IgD-negative memory B cell (primary cell): Measurements from ENCODE around the gene CAMK1. TPM values are rescaled to one million over a fixed set of nuclear protein-coding genes. Genes with fewer than 3 reads are reported as not detected.
A peak's percentile ranks its signal among the peaks of the same experiment; 100 is the strongest.

Experiments used
- H3K27ac Mint-ChIP-seq, 3 donors: one replicate each; pipeline ENCODE4 v1.8.0; 2020 to 2022; ENCODE audit warnings: mild to moderate bottlenecking in 3 of 3, mixed read lengths in 3 of 3, moderate library complexity in 1 of 3
- H3K27me3 Mint-ChIP-seq: one replicate; pipeline ENCODE4 v1.8.0; 2021; ENCODE audit warnings: mixed read lengths
- H3K36me3 Mint-ChIP-seq: one replicate; pipeline ENCODE4 v1.8.0; 2020; ENCODE audit warnings: mild to moderate bottlenecking, mixed read lengths
- H3K4me1 Mint-ChIP-seq, 3 donors: one replicate each; pipeline ENCODE4 v1.8.0; 2020 to 2022; ENCODE audit warnings: mixed read lengths in 3 of 3, mild to moderate bottlenecking in 1 of 3
- H3K4me3 Mint-ChIP-seq, 4 donors: one replicate each; pipeline ENCODE4 v1.8.0; 2020 to 2022; ENCODE audit warnings: mild to moderate bottlenecking in 4 of 4, mixed read lengths in 4 of 4, moderate library complexity in 3 of 4
- H3K9me3 Mint-ChIP-seq, 3 donors: one replicate each; pipeline ENCODE4 v1.8.0; 2020 to 2021; ENCODE audit warnings: mixed read lengths in 3 of 3, mild to moderate bottlenecking in 1 of 3
- polyA plus RNA-seq: library from polyadenylated mRNA; unstranded; fragments of 300-500 nt; fragmentation: Illumina TruSeq; gene quantifications from one replicate; pipeline ENCODE4 v1.2.3, GENCODE V29; 2021

The CAMK1 gene
- polyA plus RNA-seq, 1 donor from 2014 or later: 0.65 TPM

DNA sequence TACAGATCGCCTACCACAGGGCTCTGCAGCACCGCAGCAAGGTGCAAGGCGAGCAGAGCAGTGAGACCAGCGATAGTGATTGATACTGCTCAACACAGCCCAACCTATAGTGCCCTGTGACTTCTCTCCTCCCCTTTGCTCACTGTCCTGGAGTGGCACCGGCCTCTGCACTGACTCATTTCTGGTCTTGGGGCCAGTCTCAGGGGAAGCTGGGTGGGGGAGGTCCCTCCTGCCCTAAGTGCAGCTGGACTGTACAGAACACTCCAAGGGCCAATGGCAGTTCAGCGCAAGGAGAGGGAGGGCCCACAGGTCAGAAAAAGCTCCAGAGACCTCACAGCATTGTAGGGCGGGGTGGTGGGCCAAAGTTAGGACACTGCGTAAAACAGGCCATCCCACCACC, 22.5 kb downstream of the CAMK1 start:
- H3K27me3 Mint-ChIP-seq: no peaks in the 10 kb centered on the region
- no peak overlapping the region for H3K27ac Mint-ChIP-seq
- no peaks in the 10 kb centered on the region for H3K9me3 Mint-ChIP-seq
- H3K4me1 Mint-ChIP-seq: peaks cover 22 to 28% (median 25%) of the 10 kb centered on the region in 3 donors
- peak overlapping the region in 2 of 4 donors; percentile 28 to 49 for H3K4me3 Mint-ChIP-seq
- peaks cover 1% of the 10 kb centered on the region for H3K36me3 Mint-ChIP-seq

DNA sequence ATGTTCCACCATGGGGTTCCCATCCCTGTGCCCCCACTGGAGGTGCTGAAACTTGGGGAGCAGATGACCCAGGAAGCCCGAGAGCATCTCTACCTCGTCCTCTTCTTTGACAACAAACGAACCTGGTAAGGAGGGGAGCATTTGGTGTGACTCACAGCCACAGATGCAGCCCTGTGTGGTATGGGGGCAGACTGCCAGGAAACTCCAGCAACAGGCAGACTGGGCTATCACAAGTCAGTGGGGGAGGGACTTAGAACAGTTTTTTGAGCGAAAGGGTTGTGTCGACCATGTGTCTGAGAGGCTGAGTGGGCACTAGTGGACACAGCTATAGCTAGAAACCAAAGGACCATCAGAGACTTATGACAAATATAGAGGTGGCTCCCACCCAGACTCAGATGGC, 23.4 kb downstream of the CAMK1 start:
- no peaks in the 10 kb centered on the region for H3K9me3 Mint-ChIP-seq
- H3K27me3 Mint-ChIP-seq: no peaks in the 10 kb centered on the region
- H3K27ac Mint-ChIP-seq: no peak overlapping the region
- H3K4me1 Mint-ChIP-seq: peaks cover 13 to 18% (median 16%) of the 10 kb centered on the region in 3 donors
- H3K4me3 Mint-ChIP-seq: peak overlapping the region in 1 of 4 donors; percentile 49
- peaks cover 1% of the 10 kb centered on the region for H3K36me3 Mint-ChIP-seq

GRCh38 chr3:9745521-9745920, 24.2 kb downstream of the CAMK1 start:
- no peak overlapping the region for H3K4me3 Mint-ChIP-seq
- no peak overlapping the region for H3K27ac Mint-ChIP-seq
- peaks cover 1% of the 10 kb centered on the region for H3K36me3 Mint-ChIP-seq
- no peaks in the 10 kb centered on the region for H3K27me3 Mint-ChIP-seq
- no peaks in the 10 kb centered on the region for H3K9me3 Mint-ChIP-seq
- H3K4me1 Mint-ChIP-seq: peaks cover 8 to 11% (median 10%) of the 10 kb centered on the region in 3 donors

GRCh38 chr3:9744162-9744561, 25.6 kb downstream of the CAMK1 start:
- peaks cover 4% of the 10 kb centered on the region for H3K36me3 Mint-ChIP-seq
- no peaks in the 10 kb centered on the region for H3K9me3 Mint-ChIP-seq
- H3K4me3 Mint-ChIP-seq: peak overlapping the region in 1 of 4 donors; percentile 6
- peaks cover 0 to 2% (median 2%) of the 10 kb centered on the region in 3 donors for H3K4me1 Mint-ChIP-seq
- no peak overlapping the region for H3K27ac Mint-ChIP-seq
- H3K27me3 Mint-ChIP-seq: no peaks in the 10 kb centered on the region

DNA sequence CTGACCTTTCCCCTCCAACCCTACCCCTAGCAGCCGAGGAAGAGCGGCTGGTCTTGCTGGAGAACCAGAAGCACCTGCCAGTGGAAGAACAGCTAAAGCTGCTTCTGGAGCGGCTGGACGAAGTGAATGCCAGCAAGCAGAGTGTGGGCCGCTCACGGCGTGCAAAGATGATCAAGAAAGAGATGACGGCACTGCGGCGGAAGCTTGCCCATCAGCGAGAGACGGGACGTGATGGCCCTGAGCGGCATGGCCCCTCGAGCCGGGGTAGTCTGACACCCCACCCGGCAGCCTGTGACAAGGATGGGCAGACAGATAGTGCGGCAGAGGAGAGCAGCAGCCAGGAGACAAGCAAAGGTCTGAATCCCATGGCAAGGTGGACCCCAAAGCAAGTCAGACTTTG, 26.2 kb downstream of the CAMK1 start:
- Mint-ChIP-seq H3K27me3 (no peaks in the 10 kb centered on the region), H3K4me1 (no peaks in the 10 kb centered on the region), H3K4me3 (peak overlapping the region in 1 of 4 donors; percentile 6), H3K9me3 (no peaks in the 10 kb centered on the region), H3K27ac (no peak overlapping the region), H3K36me3 (peaks cover 4% of the 10 kb centered on the region)

- no peaks in the 10 kb centered on the region for H3K9me3 Mint-ChIP-seq
- no peaks in the 10 kb centered on the region for H3K27me3 Mint-ChIP-seq
- H3K4me3 Mint-ChIP-seq: no peak overlapping the region
- no peak overlapping the region for H3K27ac Mint-ChIP-seq
- H3K36me3 Mint-ChIP-seq: peaks cover 4% of the 10 kb centered on the region
- no peaks in the 10 kb centered on the region for H3K4me1 Mint-ChIP-seq
These were observed 27.2 kb downstream of the CAMK1 start for GRCh38 chr3:9742560-9742959.

DNA sequence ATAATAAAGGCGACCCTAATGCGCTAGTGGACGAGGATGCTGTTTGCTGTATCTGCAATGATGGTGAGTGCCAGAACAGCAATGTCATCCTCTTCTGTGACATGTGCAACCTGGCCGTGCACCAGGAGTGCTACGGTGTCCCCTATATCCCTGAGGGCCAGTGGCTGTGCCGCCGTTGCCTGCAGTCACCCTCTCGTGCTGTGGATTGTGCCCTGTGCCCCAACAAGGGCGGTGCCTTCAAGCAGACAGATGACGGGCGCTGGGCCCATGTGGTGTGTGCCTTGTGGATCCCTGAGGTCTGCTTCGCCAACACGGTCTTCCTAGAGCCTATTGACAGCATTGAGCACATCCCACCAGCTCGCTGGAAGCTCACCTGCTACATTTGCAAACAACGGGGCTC, 30.6 kb downstream of the CAMK1 start:
- no peak overlapping the region for H3K27ac Mint-ChIP-seq
- H3K4me1 Mint-ChIP-seq: peaks cover 2 to 11% (median 5%) of the 10 kb centered on the region in 3 donors
- H3K36me3 Mint-ChIP-seq: peaks cover 9% of the 10 kb centered on the region
- H3K27me3 Mint-ChIP-seq: no peaks in the 10 kb centered on the region
- no peaks in the 10 kb centered on the region for H3K9me3 Mint-ChIP-seq
- H3K4me3 Mint-ChIP-seq: no peak overlapping the region

GRCh38 chr3:9736831-9737230, 32.9 kb downstream of the CAMK1 start:
- H3K27me3 Mint-ChIP-seq: no peaks in the 10 kb centered on the region
- H3K27ac Mint-ChIP-seq: peak overlapping the region in 1 of 3 donors; percentile 48
- peaks cover 8% of the 10 kb centered on the region for H3K36me3 Mint-ChIP-seq
- H3K4me3 Mint-ChIP-seq: peak overlapping the region in 1 of 4 donors; percentile 50
- no peaks in the 10 kb centered on the region for H3K9me3 Mint-ChIP-seq
- peaks cover 12 to 27% (median 24%) of the 10 kb centered on the region in 3 donors for H3K4me1 Mint-ChIP-seq

- Mint-ChIP-seq H3K9me3 (no peaks in the 10 kb centered on the region), H3K27me3 (no peaks in the 10 kb centered on the region), H3K4me3 (peak overlapping the region; percentile 82 to 96 (median 94)), H3K27ac (peak overlapping the region; percentile 94 to 96 (median 94)), H3K36me3 (peaks cover 5% of the 10 kb centered on the region), H3K4me1 (peaks cover 20 to 37% (median 32%) of the 10 kb centered on the region in 3 donors)
These were observed 37.0 kb downstream of the CAMK1 start for GRCh38 chr3:9732740-9733115.

DNA sequence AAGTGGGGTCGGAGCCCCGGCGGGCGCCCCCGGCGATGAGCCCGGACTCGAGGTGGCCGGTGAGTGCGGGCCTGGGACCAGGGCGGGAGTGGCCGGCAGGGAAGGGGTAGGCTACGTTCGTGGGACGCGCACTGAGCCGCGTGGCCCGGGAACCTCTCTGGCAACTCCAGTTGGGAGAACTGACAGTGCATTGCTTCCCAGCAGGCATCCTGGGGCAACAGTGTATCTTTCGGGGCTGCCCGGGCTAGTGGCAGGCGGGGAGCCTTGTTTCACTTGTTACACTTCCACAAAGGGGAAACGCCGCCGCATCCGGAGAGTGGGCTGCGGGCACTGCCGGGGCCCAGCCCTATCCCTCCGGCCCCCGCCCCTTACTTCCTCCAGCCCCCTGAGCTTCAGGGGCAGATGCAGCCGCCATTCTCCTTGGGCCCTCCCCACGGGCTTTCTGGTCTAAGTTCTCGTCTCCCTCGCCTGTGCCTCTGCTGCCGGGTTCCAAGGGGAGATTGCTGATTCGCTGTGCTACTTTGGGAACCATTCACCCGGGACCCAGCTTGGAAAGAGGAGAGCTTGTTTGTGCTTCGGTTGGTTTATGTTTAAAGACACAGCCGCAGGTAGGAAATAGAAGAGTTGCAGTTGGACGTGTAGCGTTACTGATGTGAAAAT, 37.5 kb downstream of the CAMK1 start:
- peak overlapping the region; percentile 82 to 96 (median 94) for H3K4me3 Mint-ChIP-seq
- no peaks in the 10 kb centered on the region for H3K27me3 Mint-ChIP-seq
- peaks cover 5% of the 10 kb centered on the region for H3K36me3 Mint-ChIP-seq
- H3K27ac Mint-ChIP-seq: peak overlapping the region; percentile 94 to 96 (median 94)
- H3K9me3 Mint-ChIP-seq: no peaks in the 10 kb centered on the region
- peaks cover 23 to 43% (median 37%) of the 10 kb centered on the region in 3 donors for H3K4me1 Mint-ChIP-seq

- peaks cover 4% of the 10 kb centered on the region for H3K36me3 Mint-ChIP-seq
- peak within 1 kb of the TSS; percentile 92 to 99 (median 94) for H3K4me3 Mint-ChIP-seq
- peak within 1 kb of the TSS; percentile 94 to 98 (median 96) for H3K27ac Mint-ChIP-seq
- no peaks in the 10 kb centered on the region for H3K27me3 Mint-ChIP-seq
- H3K9me3 Mint-ChIP-seq: no peaks in the 10 kb centered on the region
- H3K4me1 Mint-ChIP-seq: peaks cover 22 to 45% (median 37%) of the 10 kb centered on the region in 3 donors
These were observed 38.3 kb downstream of the CAMK1 start, which contains the start of gene BRPF1 for GRCh38 chr3:9731206-9732079. BRPF1 (plus strand) TSS chr3:9731735; CDS start chr3:9734141, 2,406 bp downstream.

DNA sequence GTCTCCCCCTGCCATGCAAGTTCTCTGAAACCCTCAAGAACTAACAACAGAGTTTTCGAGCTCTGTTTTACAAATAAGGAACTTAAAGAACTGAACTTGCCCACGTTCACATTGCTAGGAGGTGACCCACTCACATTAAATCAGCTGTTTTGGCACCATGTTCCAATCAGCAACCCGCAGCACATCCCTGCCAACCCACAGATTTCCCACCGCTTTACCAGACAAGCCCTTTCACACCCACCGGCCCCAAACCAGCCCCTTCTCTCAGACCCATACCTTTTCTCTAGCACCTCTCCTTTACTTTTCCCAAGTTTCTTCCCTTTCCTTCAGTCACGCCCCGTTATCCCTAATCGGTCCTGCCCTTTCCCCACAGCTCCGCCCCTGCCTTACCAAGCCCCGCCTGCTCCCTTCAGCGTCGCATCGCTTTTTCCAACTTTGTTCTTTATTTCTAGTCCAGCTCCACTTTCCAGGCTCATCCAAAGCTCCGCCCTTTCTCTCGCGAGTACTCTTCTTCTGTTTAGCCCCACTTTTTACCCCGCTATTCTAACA, 39.0 kb downstream of the CAMK1 start:
- H3K36me3 Mint-ChIP-seq: no peaks in the 10 kb centered on the region
- H3K4me3 Mint-ChIP-seq: peak overlapping the region; percentile 92 to 99 (median 94)
- H3K9me3 Mint-ChIP-seq: no peaks in the 10 kb centered on the region
- H3K27ac Mint-ChIP-seq: peak overlapping the region; percentile 94 to 98 (median 96)
- H3K4me1 Mint-ChIP-seq: peaks cover 22 to 42% (median 35%) of the 10 kb centered on the region in 3 donors
- H3K27me3 Mint-ChIP-seq: no peaks in the 10 kb centered on the region

DNA sequence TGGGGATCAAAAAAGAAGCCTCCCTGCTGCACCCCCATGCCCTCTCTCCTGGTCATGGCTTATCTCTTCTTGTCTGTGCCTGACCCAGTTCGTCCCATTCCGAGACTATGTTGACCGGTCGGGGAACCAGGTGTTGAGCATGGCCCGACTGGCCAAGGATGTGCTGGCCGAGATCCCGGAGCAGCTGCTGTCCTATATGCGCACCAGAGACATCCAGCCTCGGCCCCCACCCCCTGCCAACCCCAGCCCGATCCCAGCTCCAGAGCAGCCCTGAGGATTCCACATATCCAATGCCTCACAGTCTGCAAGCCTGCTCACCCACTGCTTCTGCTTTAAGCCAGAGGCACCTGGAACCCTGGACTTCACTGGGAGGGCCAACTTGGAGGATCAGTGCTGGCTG, 40.3 kb downstream of the CAMK1 start:
- peak overlapping the region in 1 of 4 donors; percentile 92 for H3K4me3 Mint-ChIP-seq
- peaks cover 22 to 36% (median 35%) of the 10 kb centered on the region in 3 donors for H3K4me1 Mint-ChIP-seq
- no peaks in the 10 kb centered on the region for H3K36me3 Mint-ChIP-seq
- H3K27ac Mint-ChIP-seq: peak overlapping the region in 1 of 3 donors; percentile 94
- no peaks in the 10 kb centered on the region for H3K27me3 Mint-ChIP-seq
- no peaks in the 10 kb centered on the region for H3K9me3 Mint-ChIP-seq

- no peaks in the 10 kb centered on the region for H3K9me3 Mint-ChIP-seq
These were observed 42.0 kb downstream of the CAMK1 start for GRCh38 chr3:9727743-9728142.

More at GRCh38 chr3:9727743-9728142, 42.0 kb downstream of the CAMK1 start:
- H3K4me3 Mint-ChIP-seq: peak overlapping the region in 3 of 4 donors; percentile 62 to 82 (median 70)
- no peaks in the 10 kb centered on the region for H3K27me3 Mint-ChIP-seq
- H3K36me3 Mint-ChIP-seq: no peaks in the 10 kb centered on the region
- peak overlapping the region in 2 of 3 donors; percentile 65 to 85 for H3K27ac Mint-ChIP-seq
- H3K4me1 Mint-ChIP-seq: peaks cover 18 to 25% (median 23%) of the 10 kb centered on the region in 3 donors
